ENCODE data around the gene LBR. TPM values are rescaled to one million over a fixed set of nuclear protein-coding genes. Genes with fewer than 3 reads are reported as not detected.

The LBR gene
- polyA plus RNA-seq, 1 donor (not counting 4 experiments of a cell fraction or from before 2014, with no cell fraction given) = 30.5 TPM

GRCh38 chr1:225424562-225425200 lies 3.2 kb downstream of the LBR start:
- Histone ChIP-seq H3K27me3 (ENCODE audit: control insufficient read depth, extremely low read depth, insufficient read depth, low read length) (no peaks in the 10 kb centered on the region), H3K9me1 (ENCODE audit: control insufficient read depth, extremely low read depth, insufficient read depth, low read length) (no peaks in the 10 kb centered on the region), H2AFZ (ENCODE audit: control insufficient read depth, low read length) (no peak overlapping the region), H3K36me3 (ENCODE audit: control insufficient read depth in 2 of 2, extremely low read depth in 1 of 2, insufficient read depth in 2 of 2, low read length in 2 of 2) (peaks cover 2 to 4% of the 10 kb centered on the region in 2 experiments), H3K79me2 (ENCODE audit: control insufficient read depth, insufficient read depth, low read length) (peaks cover 69% of the 10 kb centered on the region), H3K9ac (ENCODE audit: control insufficient read depth, extremely low read depth, insufficient read depth, low read length) (peak overlapping the region; percentile 80), H3K4me3 (ENCODE audit: control insufficient read depth in 2 of 3, extremely low read depth in 1 of 3, insufficient read depth in 2 of 3, low read depth in 1 of 3, low read length in 3 of 3) (peak overlapping the region in 2 of 3 experiments; percentile 46 to 78), H3K4me2 (ENCODE audit: control insufficient read depth, extremely low read depth, insufficient read depth, low read depth, low read length) (peak overlapping the region; percentile 80), H3K27ac (ENCODE audit: control insufficient read depth, insufficient read depth, low read length) (peak overlapping the region; percentile 82), H3K9me3 (ENCODE audit: control insufficient read depth, low read depth, low read length) (no peaks in the 10 kb centered on the region), H4K20me1 (ENCODE audit: control insufficient read depth, extremely low read depth, insufficient read depth, low read length) (no peaks in the 10 kb centered on the region), H3K4me1 (ENCODE audit: control insufficient read depth, extremely low read depth, insufficient read depth, low read length) (peaks cover 34% of the 10 kb centered on the region)
- DNase-seq (ENCODE audit: low read depth, low spot score) (no peak), FAIRE-seq (peak; percentile 60)
- TF ChIP-seq EZH2 (IDR thresholded peaks at IDR 0.05; ENCODE audit: low read length) (no peak), CTCF (optimal IDR thresholded peaks at IDR 0.05 in 1 of 3, IDR thresholded peaks at IDR 0.05 in 1 of 3, conservative IDR thresholded peaks at IDR 0.05 in 1 of 3; ENCODE audit: extremely low read depth in 1 of 3, insufficient read depth in 2 of 3, low read length in 3 of 3) (no peak)
- dilution Hi-C loops (cut with MboI; ENCODE audit: extremely low pct_ligation_motif_present, low sequenced_read_pairs) = no loop called here

- Histone ChIP-seq H3K36me3 (ENCODE audit: control insufficient read depth in 2 of 2, extremely low read depth in 1 of 2, insufficient read depth in 2 of 2, low read length in 2 of 2) (peaks cover 7 to 9% of the 10 kb centered on the region in 2 experiments), H3K4me3 (ENCODE audit: control insufficient read depth in 2 of 3, extremely low read depth in 1 of 3, insufficient read depth in 2 of 3, low read depth in 1 of 3, low read length in 3 of 3) (no peak overlapping the region), H3K9me3 (ENCODE audit: control insufficient read depth, low read depth, low read length) (no peaks in the 10 kb centered on the region), H3K4me2 (ENCODE audit: control insufficient read depth, extremely low read depth, insufficient read depth, low read depth, low read length) (no peak overlapping the region), H3K9me1 (ENCODE audit: control insufficient read depth, extremely low read depth, insufficient read depth, low read length) (no peaks in the 10 kb centered on the region), H3K4me1 (ENCODE audit: control insufficient read depth, extremely low read depth, insufficient read depth, low read length) (peaks cover 27% of the 10 kb centered on the region), H3K27me3 (ENCODE audit: control insufficient read depth, extremely low read depth, insufficient read depth, low read length) (no peaks in the 10 kb centered on the region), H4K20me1 (ENCODE audit: control insufficient read depth, extremely low read depth, insufficient read depth, low read length) (no peaks in the 10 kb centered on the region), H3K27ac (ENCODE audit: control insufficient read depth, insufficient read depth, low read length) (no peak overlapping the region), H3K79me2 (ENCODE audit: control insufficient read depth, insufficient read depth, low read length) (peaks cover 71% of the 10 kb centered on the region), H3K9ac (ENCODE audit: control insufficient read depth, extremely low read depth, insufficient read depth, low read length) (no peak overlapping the region), H2AFZ (ENCODE audit: control insufficient read depth, low read length) (no peak overlapping the region)
- dilution Hi-C loops (cut with MboI; ENCODE audit: extremely low pct_ligation_motif_present, low sequenced_read_pairs) = no loop called here
- TF ChIP-seq CTCF (optimal IDR thresholded peaks at IDR 0.05 in 1 of 3, IDR thresholded peaks at IDR 0.05 in 1 of 3, conservative IDR thresholded peaks at IDR 0.05 in 1 of 3; ENCODE audit: extremely low read depth in 1 of 3, insufficient read depth in 2 of 3, low read length in 3 of 3) (no peak), EZH2 (IDR thresholded peaks at IDR 0.05; ENCODE audit: low read length) (no peak)
- DNase-seq (ENCODE audit: low read depth, low spot score) (no peak), FAIRE-seq (no peak)
Observed at GRCh38 chr1:225423518-225423855, 4.4 kb downstream of the LBR start.
